K562 (cell line): ENCODE measurements around the gene RAB31. TPM values are rescaled to one million over a fixed set of nuclear protein-coding genes. Genes with fewer than 3 reads are reported as not detected.
A peak's percentile ranks its signal among the peaks of the same experiment; 100 is the strongest.

Experiments
- CXXC5 ChIP-seq: fragments of 250-450 bp; sonication (Bioruptor Pico); IDR thresholded peaks from 2 replicates; pipeline ENCODE4 v1.8.0; 2022; ENCODE audit warnings: inconsistent platforms, mild to moderate bottlenecking, moderate library complexity
- HINFP ChIP-seq: fragments of 450-650 bp; conservative IDR thresholded peaks from 2 replicates; pipeline ENCODE4 v1.6.1; 2016; ENCODE audit warnings: missing genetic modification characterization, low read depth, mild to moderate bottlenecking, control low read depth, missing compliant biosample characterization
- HLTF ChIP-seq: fragments of 450-650 bp; IDR thresholded peaks from 2 replicates; pipeline ENCODE4 v1.6.1; 2016
- PRMT5 ChIP-seq: sonication (generic); formaldehyde crosslinking; IDR thresholded peaks from 2 replicates; pipeline ENCODE4 v1.5.0; 2020; ENCODE audit warnings: missing genetic modification reagents
- PTBP1 ChIP-seq: fragments of 200-400 bp; formaldehyde crosslinking; IDR thresholded peaks from 2 replicates; pipeline ENCODE4 v1.6.1; 2017; ENCODE audit warnings: low read depth, low read length
- SMAD1 ChIP-seq: fragments of 150-350 bp; IDR thresholded peaks from 2 replicates; pipeline ENCODE4 v1.6.1; 2014; ENCODE audit warnings: low read length, low read depth; ENCODE audit not compliant: partially characterized antibody
- SREBF1 ChIP-seq: fragments of 150-350 bp; IDR thresholded peaks from 2 replicates; pipeline ENCODE4 v1.6.1; 2014; ENCODE audit warnings: antibody characterized with exemption, low read depth, low read length, borderline replicate concordance
- TAF15 ChIP-seq: fragments of 200-400 bp; formaldehyde crosslinking; IDR thresholded peaks from 2 replicates; pipeline ENCODE4 v1.6.1; 2017; ENCODE audit warnings: mild to moderate bottlenecking, low read depth, low read length, moderate library complexity
- UBTF ChIP-seq, 2 experiments: IDR thresholded peaks; 2 replicates each; pipeline ENCODE4 v1.6.1; 2012; ENCODE audit warnings: improper control_type of control experiment in 2 of 2, low read depth in 2 of 2, low read length in 2 of 2, borderline replicate concordance in 1 of 2
- ZBTB1 ChIP-seq: sonication (generic); formaldehyde crosslinking; IDR thresholded peaks from 2 replicates; pipeline ENCODE4 v1.8.1; 2023; ENCODE audit warnings: missing genetic modification reagents, low read depth, mild to moderate bottlenecking, borderline replicate concordance
- ZNF347 ChIP-seq: fragments of 450-650 bp; formaldehyde crosslinking; IDR thresholded peaks from 2 replicates; pipeline ENCODE4 v1.4.0; 2020; ENCODE audit warnings: low read depth, mild to moderate bottlenecking, moderate library complexity
- ZNF766 ChIP-seq: fragments of 200-800 bp; sonication (Bioruptor generic); conservative IDR thresholded peaks from 2 replicates; pipeline ENCODE4 v1.6.1; 2016; ENCODE audit warnings: missing genetic modification characterization, missing compliant biosample characterization
- polyA plus RNA-seq, 8 experiments: library from polyadenylated mRNA; depleted of rRNA in 4 of 8; stranded (reverse) in 5 of 8; unstranded in 3 of 8; fragments of >200 nt; fragmentation: Nextera tagmentation in 2 of 8; fragmentation: Illumina TruSeq in 1 of 8; extraction: Ambion mirVana in 2 of 8; extraction: Trizol in 1 of 8; gene quantifications; 2 replicates each; pipeline versions ENCODE4 v1.2.1 to v1.2.3, GENCODE V29; 2011 to 2014; ENCODE audit warnings: inconsistent platforms in 1 of 8, missing spikeins in 1 of 8
- total RNA-seq, 7 experiments: library from RNA; depleted of rRNA in 6 of 7; stranded (reverse); fragments of >200 nt in 6 of 7; fragmentation: Illumina TruSeq in 2 of 7; extraction: Trizol in 2 of 7; gene quantifications; 2 replicates each; pipeline versions ENCODE4 v1.2.1 to v1.2.3, GENCODE V29; 2011 to 2021; ENCODE audit warnings: low replicate concordance in 1 of 7
- TF ChIP-seq, protein P1 (sequence below): fragments of 250-450 bp; sonication (Bioruptor Pico); IDR thresholded peaks from 2 replicates; pipeline ENCODE4 v1.4.0; 2020; ENCODE audit warnings: mild to moderate bottlenecking, moderate library complexity, borderline replicate concordance
- TF ChIP-seq, protein P2 (sequence below): sonication (generic); formaldehyde crosslinking; IDR thresholded peaks from 2 replicates; pipeline ENCODE4 v1.8.0; 2023; ENCODE audit warnings: mild to moderate bottlenecking, missing genetic modification reagents

Gene RAB31
- total and polyA plus RNA-seq, 9 of the 15 experiments (the other 6 are each of a cell fraction or from before 2014, with no cell fraction given), result 20.7 to 70.4 (median 41.3) TPM

DNA sequence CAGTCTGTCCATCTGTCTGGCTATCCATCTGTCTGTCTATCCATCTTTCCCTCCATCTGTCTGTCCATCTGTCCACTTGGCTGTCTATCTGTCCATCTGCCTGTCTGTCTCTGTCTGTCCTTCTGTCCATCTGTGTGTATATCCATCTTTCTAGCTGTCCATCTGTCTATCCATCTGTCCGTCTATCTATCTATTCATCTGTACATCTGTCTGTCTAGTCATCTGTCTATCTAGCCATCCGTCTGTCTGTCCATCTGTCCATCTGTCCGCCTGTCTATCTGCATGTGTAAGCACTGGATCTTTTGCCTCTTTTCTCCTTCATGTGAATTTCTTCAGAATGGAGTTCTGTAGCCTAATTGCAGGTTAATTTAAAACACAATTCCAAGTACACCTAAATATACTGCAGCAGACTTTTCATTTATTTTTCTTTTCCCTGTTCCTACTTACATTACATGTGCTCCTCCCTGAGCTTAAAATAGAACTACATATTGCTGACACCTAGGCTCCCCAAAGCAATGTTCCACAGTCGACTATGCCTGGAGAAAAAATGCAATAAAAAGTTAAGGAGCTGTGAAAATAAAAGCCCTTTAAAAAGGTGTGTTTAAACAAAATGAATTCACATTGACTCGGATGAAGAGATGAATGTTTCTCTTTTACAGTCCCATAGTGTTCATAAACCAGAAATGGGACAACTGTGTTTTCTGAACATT is 140.2 kb downstream of the RAB31 start (continued):
- TF ChIP-seq, protein P1, sequence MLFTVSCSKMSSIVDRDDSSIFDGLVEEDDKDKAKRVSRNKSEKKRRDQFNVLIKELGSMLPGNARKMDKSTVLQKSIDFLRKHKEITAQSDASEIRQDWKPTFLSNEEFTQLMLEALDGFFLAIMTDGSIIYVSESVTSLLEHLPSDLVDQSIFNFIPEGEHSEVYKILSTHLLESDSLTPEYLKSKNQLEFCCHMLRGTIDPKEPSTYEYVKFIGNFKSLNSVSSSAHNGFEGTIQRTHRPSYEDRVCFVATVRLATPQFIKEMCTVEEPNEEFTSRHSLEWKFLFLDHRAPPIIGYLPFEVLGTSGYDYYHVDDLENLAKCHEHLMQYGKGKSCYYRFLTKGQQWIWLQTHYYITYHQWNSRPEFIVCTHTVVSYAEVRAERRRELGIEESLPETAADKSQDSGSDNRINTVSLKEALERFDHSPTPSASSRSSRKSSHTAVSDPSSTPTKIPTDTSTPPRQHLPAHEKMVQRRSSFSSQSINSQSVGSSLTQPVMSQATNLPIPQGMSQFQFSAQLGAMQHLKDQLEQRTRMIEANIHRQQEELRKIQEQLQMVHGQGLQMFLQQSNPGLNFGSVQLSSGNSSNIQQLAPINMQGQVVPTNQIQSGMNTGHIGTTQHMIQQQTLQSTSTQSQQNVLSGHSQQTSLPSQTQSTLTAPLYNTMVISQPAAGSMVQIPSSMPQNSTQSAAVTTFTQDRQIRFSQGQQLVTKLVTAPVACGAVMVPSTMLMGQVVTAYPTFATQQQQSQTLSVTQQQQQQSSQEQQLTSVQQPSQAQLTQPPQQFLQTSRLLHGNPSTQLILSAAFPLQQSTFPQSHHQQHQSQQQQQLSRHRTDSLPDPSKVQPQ (CRISPR knock-in tag), result no peak
- no peak for TF ChIP-seq SMAD1
- TF ChIP-seq ZNF766, result no peak
- TF ChIP-seq PTBP1, result no peak
- no peak for TF ChIP-seq ZBTB1 (CRISPR knock-in tag)
- no peak for TF ChIP-seq PRMT5 (CRISPR knock-in tag)
- TF ChIP-seq ZNF347 (CRISPR knock-in tag), result no peak
- TF ChIP-seq HLTF, result peak; percentile 92; the same call in 1 of the 2 replicates
- TF ChIP-seq SREBF1, result no peak
- TF ChIP-seq CXXC5 (CRISPR knock-in tag), result no peak
- TF ChIP-seq UBTF (IDR thresholded peaks at IDR 0.05; ENCODE audit: borderline replicate concordance in 1 of 2, low read depth in 2 of 2, low read length in 2 of 2), result no peak
- TF ChIP-seq, protein P2, sequence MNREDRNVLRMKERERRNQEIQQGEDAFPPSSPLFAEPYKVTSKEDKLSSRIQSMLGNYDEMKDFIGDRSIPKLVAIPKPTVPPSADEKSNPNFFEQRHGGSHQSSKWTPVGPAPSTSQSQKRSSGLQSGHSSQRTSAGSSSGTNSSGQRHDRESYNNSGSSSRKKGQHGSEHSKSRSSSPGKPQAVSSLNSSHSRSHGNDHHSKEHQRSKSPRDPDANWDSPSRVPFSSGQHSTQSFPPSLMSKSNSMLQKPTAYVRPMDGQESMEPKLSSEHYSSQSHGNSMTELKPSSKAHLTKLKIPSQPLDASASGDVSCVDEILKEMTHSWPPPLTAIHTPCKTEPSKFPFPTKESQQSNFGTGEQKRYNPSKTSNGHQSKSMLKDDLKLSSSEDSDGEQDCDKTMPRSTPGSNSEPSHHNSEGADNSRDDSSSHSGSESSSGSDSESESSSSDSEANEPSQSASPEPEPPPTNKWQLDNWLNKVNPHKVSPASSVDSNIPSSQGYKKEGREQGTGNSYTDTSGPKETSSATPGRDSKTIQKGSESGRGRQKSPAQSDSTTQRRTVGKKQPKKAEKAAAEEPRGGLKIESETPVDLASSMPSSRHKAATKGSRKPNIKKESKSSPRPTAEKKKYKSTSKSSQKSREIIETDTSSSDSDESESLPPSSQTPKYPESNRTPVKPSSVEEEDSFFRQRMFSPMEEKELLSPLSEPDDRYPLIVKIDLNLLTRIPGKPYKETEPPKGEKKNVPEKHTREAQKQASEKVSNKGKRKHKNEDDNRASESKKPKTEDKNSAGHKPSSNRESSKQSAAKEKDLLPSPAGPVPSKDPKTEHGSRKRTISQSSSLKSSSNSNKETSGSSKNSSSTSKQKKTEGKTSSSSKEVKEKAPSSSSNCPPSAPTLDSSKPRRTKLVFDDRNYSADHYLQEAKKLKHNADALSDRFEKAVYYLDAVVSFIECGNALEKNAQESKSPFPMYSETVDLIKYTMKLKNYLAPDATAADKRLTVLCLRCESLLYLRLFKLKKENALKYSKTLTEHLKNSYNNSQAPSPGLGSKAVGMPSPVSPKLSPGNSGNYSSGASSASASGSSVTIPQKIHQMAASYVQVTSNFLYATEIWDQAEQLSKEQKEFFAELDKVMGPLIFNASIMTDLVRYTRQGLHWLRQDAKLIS, result no peak
- no peak for TF ChIP-seq TAF15
- TF ChIP-seq HINFP (tag), result no peak
